PC-3 (cell line): Measurements from ENCODE around the gene ASXL2. TPM values are rescaled to one million over a fixed set of nuclear protein-coding genes. Genes with fewer than 3 reads are reported as not detected.

Source experiments
- ATAC-seq: fragments of 200-7000 bp; cut with Tn5 transposase; 2 replicates; pipeline ENCODE4 v1.9.1; 2020; ENCODE audit warnings: mild to moderate bottlenecking, moderate library complexity
- BruUV-seq: library from RNA; stranded (reverse); fragments of 400-500 nt; replicated peaks from 2 replicates; lab custom pipeline; 2021; lab: Mats Ljungman, UMichigan
- CTCF ChIA-PET: fragments of 300-600 bp; sonication (Branson Sonifier 250); formaldehyde crosslinking; loops from one replicate; lab custom pipeline; 2022; ENCODE audit warnings: antibody characterized with exemption; lab: Charles Lee
- POLR2A ChIA-PET: fragments of 300-600 bp; sonication (Branson Sonifier 250); formaldehyde crosslinking; loops from one replicate; lab custom pipeline; 2022; ENCODE audit warnings: antibody characterized with exemption; ENCODE audit not compliant: unreplicated experiment; lab: Charles Lee
- DNase-seq: peaks from one replicate; pipeline ENCODE4 v3.0.0-alpha.2; 2015
- H2AFZ ChIP-seq: fragments of 300-600 bp; sonication (generic); 2 replicates; pipeline ENCODE4 v1.6.0; 2016; ENCODE audit warnings: antibody characterized with exemption, low read length
- H3F3A ChIP-seq: fragments of 300-600 bp; sonication (generic); one replicate; pipeline ENCODE4 v1.6.0; 2017; ENCODE audit warnings: antibody characterized with exemption, low read length, control low read depth, mild to moderate bottlenecking; ENCODE audit not compliant: unreplicated experiment
- H3K27ac ChIP-seq: fragments of 300-600 bp; sonication (generic); 2 replicates; pipeline ENCODE4 v1.5.1; 2016; ENCODE audit warnings: mild to moderate bottlenecking, low read length
- H3K27me3 ChIP-seq: fragments of 300-600 bp; sonication (generic); 2 replicates; pipeline ENCODE4 v1.6.1; 2016; ENCODE audit warnings: low read length, mixed read lengths
- H3K36me3 ChIP-seq: fragments of 300-600 bp; sonication (generic); 2 replicates; pipeline ENCODE4 v1.6.1; 2016; ENCODE audit warnings: low read depth, mixed run types, low read length, mixed read lengths
- H3K4me1 ChIP-seq: fragments of 300-600 bp; sonication (generic); 2 replicates; pipeline ENCODE4 v1.5.1; 2016; ENCODE audit warnings: low read length; ENCODE audit not compliant: insufficient read depth
- H3K4me2 ChIP-seq: fragments of 300-600 bp; sonication (generic); 2 replicates; pipeline ENCODE4 v1.6.0; 2016; ENCODE audit warnings: low read length
- H3K4me3 ChIP-seq: fragments of 300-600 bp; sonication (generic); 2 replicates; pipeline ENCODE4 v1.5.1; 2016; ENCODE audit warnings: mild to moderate bottlenecking, low read length, mixed read lengths
- H3K79me2 ChIP-seq: fragments of 300-600 bp; sonication (generic); 2 replicates; pipeline ENCODE4 v1.6.1; 2017; ENCODE audit warnings: low read length, mixed read lengths
- H3K9ac ChIP-seq: fragments of 300-600 bp; sonication (generic); 2 replicates; pipeline ENCODE4 v1.6.0; 2016; ENCODE audit warnings: mild to moderate bottlenecking, low read length
- H3K9me2 ChIP-seq: fragments of 300-600 bp; sonication (generic); replicated peaks from 2 replicates; pipeline ENCODE4 v1.6.1; 2016; ENCODE audit warnings: mixed run types, low read length, mixed read lengths
- H3K9me3 ChIP-seq: fragments of 300-600 bp; sonication (generic); 2 replicates; pipeline ENCODE4 v1.6.1; 2016; ENCODE audit warnings: low read length, mixed read lengths
- H4K20me1 ChIP-seq: fragments of 300-600 bp; sonication (generic); 2 replicates; pipeline ENCODE4 v1.6.1; 2016; ENCODE audit warnings: low read length, mixed read lengths
- CTCF ChIP-seq: fragments of 300-600 bp; sonication (generic); conservative IDR thresholded peaks from 2 replicates; pipeline ENCODE4 v1.5.1; 2017; ENCODE audit warnings: antibody characterized with exemption, low read depth, mild to moderate bottlenecking, low read length
- EZH2 ChIP-seq: fragments of 300-600 bp; sonication (generic); IDR thresholded peaks from one replicate; pipeline ENCODE4 v1.6.1; 2017; ENCODE audit warnings: antibody characterized with exemption, mild to moderate bottlenecking, low read length; ENCODE audit not compliant: unreplicated experiment
- EZH2phosphoT487 ChIP-seq: fragments of 300-600 bp; sonication (generic); IDR thresholded peaks from 2 replicates; pipeline ENCODE4 v1.6.1; 2018; ENCODE audit warnings: mild to moderate bottlenecking, antibody characterized with exemption, low read length, borderline replicate concordance
- intact Hi-C: fragments of 100-400 bp; cut with micrococcal nuclease; formaldehyde crosslinking; loops from 2 replicates; pipeline ENCODE4 v1.9.0; 2023
- total RNA-seq: library from RNA; depleted of rRNA; stranded (reverse); fragments of >200 nt; gene quantifications from 2 replicates; pipeline ENCODE4 v1.2.3, GENCODE V29; 2014

ASXL2 gene
- total RNA-seq, 1 experiment from 2014 or later: 11.5 TPM

DNA sequence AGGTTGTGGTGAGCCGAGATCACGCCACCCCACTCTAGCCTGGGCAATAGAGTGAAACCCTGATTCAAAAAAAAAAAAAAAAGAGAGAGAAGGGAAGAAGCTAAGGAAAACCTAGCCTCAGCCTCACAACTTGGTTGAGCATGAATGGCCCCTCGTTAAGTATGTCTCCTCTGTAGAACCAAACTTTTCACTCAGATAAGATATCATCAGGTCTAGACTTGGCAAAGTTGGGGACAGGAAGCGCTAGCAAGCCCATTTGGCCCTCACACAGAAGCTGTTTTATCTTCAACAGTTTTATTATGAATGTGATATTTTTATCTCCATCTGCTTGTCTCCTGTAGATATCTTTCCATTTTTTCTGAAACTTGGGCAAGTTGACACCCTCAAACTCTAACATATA is 3.5 kb upstream of the ASXL2 start:
- no peak for ATAC-seq
- DNase-seq: no peak
- ChIA-PET CTCF (no interaction called here), POLR2A (no interaction called here)
- H3K27me3 ChIP-seq: no peaks in the 10 kb centered on the region
- H3K9ac ChIP-seq: no peak overlapping the region
- TF ChIP-seq EZH2 (no peak), CTCF (no peak)
- H3K4me2 ChIP-seq: no peak overlapping the region
- H4K20me1 ChIP-seq: no peaks in the 10 kb centered on the region
- BruUV-seq: no TSS peak
- H3K4me1 ChIP-seq: peaks cover 18% of the 10 kb centered on the region
- H3K9me2 ChIP-seq: no peaks in the 10 kb centered on the region
- H3K36me3 ChIP-seq: no peaks in the 10 kb centered on the region
- H3K4me3 ChIP-seq: no peak overlapping the region
- H3F3A ChIP-seq: no peaks in the 10 kb centered on the region
- no peak overlapping the region for H3K27ac ChIP-seq
- intact Hi-C loops: no loop called here
- H3K9me3 ChIP-seq: no peaks in the 10 kb centered on the region
- no peak overlapping the region for H2AFZ ChIP-seq
- H3K79me2 ChIP-seq: peaks cover 13% of the 10 kb centered on the region

DNA sequence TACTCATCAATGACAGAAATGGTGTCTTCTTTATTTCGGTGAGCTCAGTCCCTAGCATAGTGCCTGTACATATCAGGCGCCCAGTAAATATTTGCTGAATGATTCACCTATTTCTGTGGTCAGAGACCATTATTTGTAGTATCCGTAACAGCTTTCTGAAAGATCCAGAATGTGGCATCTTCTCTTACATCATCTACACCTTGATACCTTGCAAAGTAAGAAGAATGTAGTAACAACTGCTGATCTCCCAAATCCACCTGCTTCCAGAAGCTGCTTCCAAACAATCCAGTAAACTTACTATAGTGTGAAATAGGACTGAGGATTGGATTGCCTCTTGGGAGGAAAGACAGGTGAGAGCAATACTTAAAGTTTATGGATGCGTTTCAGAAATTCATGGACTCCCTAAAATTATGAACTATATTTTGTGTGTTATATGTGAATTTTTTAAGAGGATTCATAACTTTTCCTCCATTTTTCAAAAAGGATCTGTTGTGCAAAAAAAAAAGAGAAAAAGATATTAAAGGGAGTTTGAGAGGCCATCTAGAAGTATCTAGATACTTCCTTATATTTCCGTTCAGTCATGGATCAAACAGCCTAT is 945 bp upstream of the ASXL2 start:
- peak; percentile 57 for ATAC-seq
- peak; percentile 89 for DNase-seq
- peak overlapping the region; percentile 54; the same call in 1 of the 2 replicates for H3K9ac ChIP-seq

More for the DNA sequence above, 945 bp upstream of the ASXL2 start:
- H4K20me1 ChIP-seq: 0 out of 2 replicates have a peak, but pooled peaks cover 8% of the 10 kb centered on the region
- H2AFZ ChIP-seq: peak overlapping the region; percentile 70
- TF ChIP-seq EZH2phosphoT487: no peak
- no peak for TF ChIP-seq EZH2
- TF ChIP-seq CTCF: no peak
- POLR2A ChIA-PET: interaction anchor here (0.5 to 0.9 kb wide), 3 partner anchors 133 to 321 kb away, joined by 3 to 4 read pairs (median 3); no protein-coding TSS in a partner anchor
- peaks cover 26% of the 10 kb centered on the region for H3K4me1 ChIP-seq
- no TSS peak for BruUV-seq
- peaks cover 39% of the 10 kb centered on the region for H3K79me2 ChIP-seq
- no peaks in the 10 kb centered on the region for H3K36me3 ChIP-seq
- no peaks in the 10 kb centered on the region for H3F3A ChIP-seq
- no peaks in the 10 kb centered on the region for H3K9me3 ChIP-seq
- H3K9me2 ChIP-seq: no peaks in the 10 kb centered on the region
- peak overlapping the region; percentile 83 for H3K4me2 ChIP-seq
- H3K27ac ChIP-seq: peak overlapping the region; percentile 68
- peak overlapping the region; percentile 62 for H3K4me3 ChIP-seq
- no peaks in the 10 kb centered on the region for H3K27me3 ChIP-seq
- intact Hi-C loops: loop anchor here (10.0 kb wide), 1 partner anchor 206 kb away; no protein-coding TSS in a partner anchor
- CTCF ChIA-PET: interaction anchor here (0.5 to 1.2 kb wide), 4 partner anchors 27 to 178 kb away, joined by 3 to 4 read pairs (median 3); no protein-coding TSS in a partner anchor
